ENCODE results near the gene ELMOD3. TPM values are rescaled to one million over a fixed set of nuclear protein-coding genes. Genes with fewer than 3 reads are reported as not detected.

The ELMOD3 gene
- total and polyA plus RNA-seq, 2 of the 8 experiments (the other 6 are each of a cell fraction or from before 2014, with no cell fraction given): 8.5 to 10.2 TPM

DNA sequence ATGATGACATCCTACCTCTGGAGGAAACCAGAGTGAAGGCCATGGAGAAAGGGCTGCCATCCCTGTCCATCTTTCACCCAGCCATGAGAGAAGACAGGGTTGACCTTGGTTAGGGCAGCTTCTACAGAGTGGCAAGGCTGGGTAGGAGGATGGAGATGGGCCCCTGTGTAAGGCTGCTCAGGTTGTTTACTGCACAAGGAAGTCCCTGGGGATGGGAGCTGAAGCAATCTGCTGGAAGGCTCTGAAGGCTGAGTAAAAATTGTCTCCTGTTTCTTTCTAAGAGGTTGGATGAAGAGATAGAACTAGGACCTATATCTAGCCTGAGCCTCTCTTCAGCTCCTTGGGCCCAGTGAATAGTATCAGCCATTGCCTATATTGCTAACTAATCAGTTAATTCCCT, 14.4 kb downstream of the ELMOD3 start:
- TF ChIP-seq JUND (IDR thresholded peaks at IDR 0.05; ENCODE audit: low read length): no peak
- TF ChIP-seq CHD2 (IDR thresholded peaks at IDR 0.05; ENCODE audit: low read length): no peak
- TF ChIP-seq EP300 (IDR thresholded peaks at IDR 0.05; ENCODE audit: borderline replicate concordance in 1 of 2, low read depth in 2 of 2, low read length in 2 of 2): no peak
- no peaks in the 10 kb centered on the region for H4K20me1 ChIP-seq (replicated peaks in 1 of 2; ENCODE audit: control insufficient read depth in 1 of 2, insufficient read depth in 2 of 2, low read length in 2 of 2)
- no peak overlapping the region for H3K14ac ChIP-seq (ENCODE audit: insufficient read length)
- H2BK20ac ChIP-seq (ENCODE audit: low read length): no peak overlapping the region
- no peak for DNase-seq (ENCODE audit: low read depth in 1 of 2, low spot score in 2 of 2)
- ChIA-PET CTCF (ENCODE audit: partially characterized antibody) (interaction anchor here (0.6 to 4.0 kb wide), 3 partner anchors 28 to 183 kb away, joined by 3 to 16 read pairs (median 3); no protein-coding TSS in a partner anchor), POLR2A (ENCODE audit: partially characterized antibody) (interaction anchor here (0.7 to 2.2 kb wide), 5 partner anchors 17 to 190 kb away, joined by 3 to 9 read pairs (median 3); partner anchors contain the start of gene TGOLN2)
- H3K56ac ChIP-seq (replicated peaks; ENCODE audit: insufficient read length, low read depth, low read length): no peak overlapping the region
- FAIRE-seq: no peak
- H3K9me3 ChIP-seq (ENCODE audit: insufficient read depth in 2 of 2, low read depth in 1 of 2, low read length in 1 of 2): no peaks in the 10 kb centered on the region
- no peak overlapping the region for H3K4me2 ChIP-seq (ENCODE audit: insufficient read depth in 1 of 2, low read depth in 2 of 2, low read length in 2 of 2)
- no peak overlapping the region for H3K9ac ChIP-seq (replicated peaks in 1 of 4; ENCODE audit: extremely low read depth in 1 of 4, low read depth in 3 of 4, low read length in 3 of 4)
- no peak overlapping the region for H3K4me3 ChIP-seq (ENCODE audit: extremely low read depth in 1 of 4, insufficient read depth in 2 of 4, low read depth in 3 of 4, low read length in 4 of 4)
- H2BK5ac ChIP-seq (ENCODE audit: low read depth, low read length): no peak overlapping the region
- H3K4me1 ChIP-seq (replicated peaks in 1 of 4; ENCODE audit: control insufficient read depth in 3 of 4, insufficient read depth in 4 of 4, low read length in 3 of 4): no peaks in the 10 kb centered on the region
- no peak overlapping the region for H2BK15ac ChIP-seq (ENCODE audit: low read length)
- no peak overlapping the region for H4K5ac ChIP-seq (ENCODE audit: insufficient read length, low read depth, low read length)
- H2AFZ ChIP-seq (ENCODE audit: low read length): no peak overlapping the region
- no peak overlapping the region for H3K27ac ChIP-seq (ENCODE audit: low read depth, low read length)
- no peak overlapping the region for H4K8ac ChIP-seq (ENCODE audit: extremely low read depth, insufficient read depth, low read length)
- H3K36me3 ChIP-seq (ENCODE audit: control insufficient read depth in 2 of 4, insufficient read depth in 4 of 4, low read length in 3 of 4): no peaks in the 10 kb centered on the region
- H2BK12ac ChIP-seq (ENCODE audit: low read depth, low read length): no peak overlapping the region
- no peak overlapping the region for H4K91ac ChIP-seq (replicated peaks; ENCODE audit: insufficient read length, low read length)
- no peak overlapping the region for H3K4ac ChIP-seq (replicated peaks; ENCODE audit: insufficient read length, low read depth, low read length)
- no peaks in the 10 kb centered on the region for H3K79me1 ChIP-seq (ENCODE audit: low read depth, low read length)
- H2AK5ac ChIP-seq (ENCODE audit: low read depth, low read length): no peak overlapping the region
- no peaks in the 10 kb centered on the region for H3K23me2 ChIP-seq (ENCODE audit: low read depth, low read length)
- H2BK120ac ChIP-seq (replicated peaks; ENCODE audit: low read depth, low read length): no peak overlapping the region
- no peaks in the 10 kb centered on the region for H3K27me3 ChIP-seq (replicated peaks in 1 of 4; ENCODE audit: control insufficient read depth in 3 of 4, extremely low read depth in 1 of 4, insufficient read depth in 3 of 4, low read length in 3 of 4)
- H3K79me2 ChIP-seq (ENCODE audit: control insufficient read depth in 1 of 2, insufficient read depth in 2 of 2, low read length in 2 of 2): no peaks in the 10 kb centered on the region
- no peak overlapping the region for H3K18ac ChIP-seq (ENCODE audit: extremely low read depth, low read length)
- H3K23ac ChIP-seq (ENCODE audit: insufficient read length): no peak overlapping the region

Data from H1 (cell line).